ENCODE measurements around the gene FYCO1.

The FYCO1 gene

GRCh38 chr3:45894015-45894414 is 101.6 kb downstream of the FYCO1 start:
- no peak overlapping the region for H2AFZ ChIP-seq (ENCODE audit: insufficient read depth, low read length, poor library complexity)
- no peak overlapping the region for H3K27ac ChIP-seq (ENCODE audit: low read depth, low read length)
- no peaks in the 10 kb centered on the region for H3K79me2 ChIP-seq (ENCODE audit: control insufficient read depth, insufficient read depth, low read length, poor library complexity)
- no peak overlapping the region for H4K8ac ChIP-seq (ENCODE audit: low read depth, low read length)
- H4K91ac ChIP-seq (ENCODE audit: low read depth, low read length) = no peak overlapping the region
- H3K79me1 ChIP-seq (ENCODE audit: low read length) = no peaks in the 10 kb centered on the region
- no peak overlapping the region for H3K4ac ChIP-seq (ENCODE audit: low read depth, low read length)
- no peak overlapping the region for H3K14ac ChIP-seq (ENCODE audit: low read length)
- H3K4me1 ChIP-seq (ENCODE audit: control insufficient read depth in 1 of 2, insufficient read depth in 2 of 2, low read length in 2 of 2) = no peaks in the 10 kb centered on the region
- H4K12ac ChIP-seq (ENCODE audit: low read depth, low read length) = no peak overlapping the region
- no peak overlapping the region for H2AK5ac ChIP-seq (ENCODE audit: low read length)
- H2BK5ac ChIP-seq (ENCODE audit: low read depth, low read length, poor library complexity) = no peak overlapping the region
- no peaks in the 10 kb centered on the region for H3K27me3 ChIP-seq (ENCODE audit: insufficient read depth, low read length)
- H3K4me2 ChIP-seq (ENCODE audit: low read length) = no peak overlapping the region
- no peak overlapping the region for H3K23ac ChIP-seq (ENCODE audit: low read length)
- H2BK12ac ChIP-seq (ENCODE audit: low read length) = no peak overlapping the region
- no peak overlapping the region for H3K4me3 ChIP-seq (ENCODE audit: low read depth, low read length)
- H3K9me3 ChIP-seq (ENCODE audit: insufficient read depth, low read depth, low read length) = no peaks in the 10 kb centered on the region
- no CpG with 5 or more reads among the region's 6 CpGs for WGBS (ENCODE audit: extremely low coverage, insufficient coverage, insufficient read length)
- no peaks in the 10 kb centered on the region for H3K36me3 ChIP-seq (ENCODE audit: control insufficient read depth in 1 of 2, insufficient read depth in 2 of 2, low read length in 2 of 2)
- H3K18ac ChIP-seq (ENCODE audit: low read length) = no peak overlapping the region
- H3K9ac ChIP-seq (ENCODE audit: low read length) = no peak overlapping the region
- no peak overlapping the region for H2BK120ac ChIP-seq (ENCODE audit: insufficient read depth, low read length, poor library complexity)
- DNase-seq = no peak

- no peak overlapping the region for H2BK120ac ChIP-seq (ENCODE audit: insufficient read depth, low read length, poor library complexity)
- no peak overlapping the region for H2BK12ac ChIP-seq (ENCODE audit: low read length)
- no peak overlapping the region for H3K14ac ChIP-seq (ENCODE audit: low read length)
- no peak overlapping the region for H2AFZ ChIP-seq (ENCODE audit: insufficient read depth, low read length, poor library complexity)
- no peaks in the 10 kb centered on the region for H3K36me3 ChIP-seq (ENCODE audit: control insufficient read depth in 1 of 2, insufficient read depth in 2 of 2, low read length in 2 of 2)
- H2AK5ac ChIP-seq (ENCODE audit: low read length) = no peak overlapping the region
- no peak overlapping the region for H3K9ac ChIP-seq (ENCODE audit: low read length)
- H3K79me2 ChIP-seq (ENCODE audit: control insufficient read depth, insufficient read depth, low read length, poor library complexity) = no peaks in the 10 kb centered on the region
- WGBS (ENCODE audit: extremely low coverage, insufficient coverage, insufficient read length) = no CpG with 5 or more reads among the region's 1 CpG
- no peaks in the 10 kb centered on the region for H3K79me1 ChIP-seq (ENCODE audit: low read length)
- H3K9me3 ChIP-seq (ENCODE audit: insufficient read depth, low read depth, low read length) = no peaks in the 10 kb centered on the region
- H4K8ac ChIP-seq (ENCODE audit: low read depth, low read length) = no peak overlapping the region
- H3K4me3 ChIP-seq (ENCODE audit: low read depth, low read length) = no peak overlapping the region
- no peak overlapping the region for H3K27ac ChIP-seq (ENCODE audit: low read depth, low read length)
- H4K12ac ChIP-seq (ENCODE audit: low read depth, low read length) = no peak overlapping the region
- no peak overlapping the region for H2BK5ac ChIP-seq (ENCODE audit: low read depth, low read length, poor library complexity)
- no peak overlapping the region for H3K4me2 ChIP-seq (ENCODE audit: low read length)
- no peak overlapping the region for H3K4ac ChIP-seq (ENCODE audit: low read depth, low read length)
- no peaks in the 10 kb centered on the region for H3K27me3 ChIP-seq (ENCODE audit: insufficient read depth, low read length)
- H3K4me1 ChIP-seq (ENCODE audit: control insufficient read depth in 1 of 2, insufficient read depth in 2 of 2, low read length in 2 of 2) = no peaks in the 10 kb centered on the region
- no peak overlapping the region for H3K18ac ChIP-seq (ENCODE audit: low read length)
- DNase-seq = no peak
- H3K23ac ChIP-seq (ENCODE audit: low read length) = no peak overlapping the region
- no peak overlapping the region for H4K91ac ChIP-seq (ENCODE audit: low read depth, low read length)
Observed at GRCh38 chr3:45892161-45892560, 103.5 kb downstream of the FYCO1 start.

GRCh38 chr3:45890405-45890804 is 105.2 kb downstream of the FYCO1 start:
- no CpG with 5 or more reads among the region's 3 CpGs for WGBS (ENCODE audit: extremely low coverage, insufficient coverage, insufficient read length)
- H4K12ac ChIP-seq (ENCODE audit: low read depth, low read length) = no peak overlapping the region

GRCh38 chr3:45889337-45889736 is 106.3 kb downstream of the FYCO1 start:
- Histone ChIP-seq H4K8ac (ENCODE audit: low read depth, low read length) (no peak overlapping the region), H3K79me1 (ENCODE audit: low read length) (no peaks in the 10 kb centered on the region), H2BK5ac (ENCODE audit: low read depth, low read length, poor library complexity) (no peak overlapping the region), H3K14ac (ENCODE audit: low read length) (no peak overlapping the region), H3K27ac (ENCODE audit: low read depth, low read length) (no peak overlapping the region), H3K9ac (ENCODE audit: low read length) (no peak overlapping the region), H2BK12ac (ENCODE audit: low read length) (no peak overlapping the region), H3K18ac (ENCODE audit: low read length) (no peak overlapping the region), H3K4me2 (ENCODE audit: low read length) (no peak overlapping the region), H3K27me3 (ENCODE audit: insufficient read depth, low read length) (no peaks in the 10 kb centered on the region), H3K79me2 (ENCODE audit: control insufficient read depth, insufficient read depth, low read length, poor library complexity) (no peaks in the 10 kb centered on the region), H3K23ac (ENCODE audit: low read length) (no peak overlapping the region), H2AFZ (ENCODE audit: insufficient read depth, low read length, poor library complexity) (no peak overlapping the region), H3K9me3 (ENCODE audit: insufficient read depth, low read depth, low read length) (no peaks in the 10 kb centered on the region), H4K12ac (ENCODE audit: low read depth, low read length) (no peak overlapping the region), H2AK5ac (ENCODE audit: low read length) (no peak overlapping the region), H3K36me3 (ENCODE audit: control insufficient read depth in 1 of 2, insufficient read depth in 2 of 2, low read length in 2 of 2) (no peaks in the 10 kb centered on the region), H3K4ac (ENCODE audit: low read depth, low read length) (no peak overlapping the region), H3K4me3 (ENCODE audit: low read depth, low read length) (no peak overlapping the region), H3K4me1 (ENCODE audit: control insufficient read depth in 1 of 2, insufficient read depth in 2 of 2, low read length in 2 of 2) (no peaks in the 10 kb centered on the region), H4K91ac (ENCODE audit: low read depth, low read length) (no peak overlapping the region), H2BK120ac (ENCODE audit: insufficient read depth, low read length, poor library complexity) (no peak overlapping the region)
- DNase-seq = no peak
- WGBS (ENCODE audit: extremely low coverage, insufficient coverage, insufficient read length) = no CpG with 5 or more reads among the region's 4 CpGs

More at GRCh38 chr3:45890405-45890804, 105.2 kb downstream of the FYCO1 start:
- H3K79me2 ChIP-seq (ENCODE audit: control insufficient read depth, insufficient read depth, low read length, poor library complexity) = no peaks in the 10 kb centered on the region
- no peak overlapping the region for H4K8ac ChIP-seq (ENCODE audit: low read depth, low read length)
- no peak overlapping the region for H4K91ac ChIP-seq (ENCODE audit: low read depth, low read length)
- no peak for DNase-seq
- no peak overlapping the region for H3K9ac ChIP-seq (ENCODE audit: low read length)
- no peak overlapping the region for H2BK5ac ChIP-seq (ENCODE audit: low read depth, low read length, poor library complexity)
- H3K14ac ChIP-seq (ENCODE audit: low read length) = no peak overlapping the region
- H3K4me1 ChIP-seq (ENCODE audit: control insufficient read depth in 1 of 2, insufficient read depth in 2 of 2, low read length in 2 of 2) = no peaks in the 10 kb centered on the region
- H2BK120ac ChIP-seq (ENCODE audit: insufficient read depth, low read length, poor library complexity) = no peak overlapping the region
- H3K79me1 ChIP-seq (ENCODE audit: low read length) = no peaks in the 10 kb centered on the region
- no peak overlapping the region for H3K4ac ChIP-seq (ENCODE audit: low read depth, low read length)
- no peak overlapping the region for H3K4me3 ChIP-seq (ENCODE audit: low read depth, low read length)
- H3K27me3 ChIP-seq (ENCODE audit: insufficient read depth, low read length) = no peaks in the 10 kb centered on the region
- no peak overlapping the region for H3K4me2 ChIP-seq (ENCODE audit: low read length)
- H3K36me3 ChIP-seq (ENCODE audit: control insufficient read depth in 1 of 2, insufficient read depth in 2 of 2, low read length in 2 of 2) = no peaks in the 10 kb centered on the region
- H3K9me3 ChIP-seq (ENCODE audit: insufficient read depth, low read depth, low read length) = no peaks in the 10 kb centered on the region
- no peak overlapping the region for H2AFZ ChIP-seq (ENCODE audit: insufficient read depth, low read length, poor library complexity)
- H3K18ac ChIP-seq (ENCODE audit: low read length) = no peak overlapping the region
- H2AK5ac ChIP-seq (ENCODE audit: low read length) = no peak overlapping the region
- H3K23ac ChIP-seq (ENCODE audit: low read length) = no peak overlapping the region
- no peak overlapping the region for H3K27ac ChIP-seq (ENCODE audit: low read depth, low read length)
- no peak overlapping the region for H2BK12ac ChIP-seq (ENCODE audit: low read length)

Data from trophoblast cell (in vitro differentiated cells and primary cell).